GM18868 (cell line): ENCODE results near the gene FNDC8.
"Not testable (repeated sequence)": the region's sequence is repeated elsewhere in the genome, so short reads cannot be mapped to it uniquely, and the experiment has no call there.

Source experiments
- ATAC-seq: cut with Tn5 transposase; IDR thresholded peaks from one replicate; pipeline ENCODE4 v1.9.1; 2021; ENCODE audit warnings: mild to moderate bottlenecking, moderate library complexity; ENCODE audit not compliant: unreplicated experiment

Gene FNDC8

DNA sequence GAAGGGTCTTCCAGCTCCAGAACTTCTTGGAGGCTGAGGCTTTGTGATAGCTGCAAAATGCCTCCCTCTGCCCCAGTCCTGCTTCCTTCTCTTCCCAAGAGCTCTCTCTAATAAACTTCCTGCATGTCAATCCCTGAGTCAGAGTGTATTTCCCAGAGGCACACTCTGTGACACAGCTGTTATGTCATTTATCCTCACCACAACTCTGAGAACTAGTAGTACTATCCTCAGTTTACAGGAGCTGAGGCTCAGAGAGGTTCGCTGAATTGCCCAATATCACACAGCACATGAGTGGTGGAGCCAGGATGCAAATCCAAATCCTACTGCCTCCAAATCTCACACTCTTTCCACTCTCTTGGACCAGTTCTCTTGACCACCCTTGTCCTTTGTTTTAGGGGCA lies 46.3 kb downstream of the FNDC8 start:
- ATAC-seq, result no peak

DNA sequence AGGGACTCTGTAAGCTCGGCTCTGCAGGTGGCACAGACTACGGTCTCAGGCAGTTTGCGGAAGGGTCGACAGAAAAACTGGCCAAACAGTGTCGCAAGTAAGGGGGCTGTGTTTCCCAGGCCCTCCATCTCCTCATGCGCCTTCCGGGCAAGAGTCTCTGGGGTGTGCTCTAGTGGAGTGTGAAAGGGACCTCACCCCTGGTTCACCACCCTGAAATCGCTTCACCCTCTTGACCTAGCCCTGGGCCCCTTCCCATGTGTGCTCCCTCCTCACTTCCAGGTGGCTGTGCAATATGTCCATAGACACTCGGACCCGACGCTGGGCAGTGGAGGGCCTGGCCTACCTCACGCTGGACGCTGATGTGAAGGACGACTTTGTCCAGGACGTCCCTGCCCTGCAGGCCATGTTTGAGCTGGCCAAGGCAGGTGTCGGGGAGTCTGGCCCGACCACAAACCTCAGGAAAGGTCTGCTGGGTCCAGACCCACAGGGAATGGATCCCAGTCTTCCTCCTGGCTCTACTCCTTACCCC lies 48.5 kb downstream of the FNDC8 start:
- ATAC-seq, result no peak

DNA sequence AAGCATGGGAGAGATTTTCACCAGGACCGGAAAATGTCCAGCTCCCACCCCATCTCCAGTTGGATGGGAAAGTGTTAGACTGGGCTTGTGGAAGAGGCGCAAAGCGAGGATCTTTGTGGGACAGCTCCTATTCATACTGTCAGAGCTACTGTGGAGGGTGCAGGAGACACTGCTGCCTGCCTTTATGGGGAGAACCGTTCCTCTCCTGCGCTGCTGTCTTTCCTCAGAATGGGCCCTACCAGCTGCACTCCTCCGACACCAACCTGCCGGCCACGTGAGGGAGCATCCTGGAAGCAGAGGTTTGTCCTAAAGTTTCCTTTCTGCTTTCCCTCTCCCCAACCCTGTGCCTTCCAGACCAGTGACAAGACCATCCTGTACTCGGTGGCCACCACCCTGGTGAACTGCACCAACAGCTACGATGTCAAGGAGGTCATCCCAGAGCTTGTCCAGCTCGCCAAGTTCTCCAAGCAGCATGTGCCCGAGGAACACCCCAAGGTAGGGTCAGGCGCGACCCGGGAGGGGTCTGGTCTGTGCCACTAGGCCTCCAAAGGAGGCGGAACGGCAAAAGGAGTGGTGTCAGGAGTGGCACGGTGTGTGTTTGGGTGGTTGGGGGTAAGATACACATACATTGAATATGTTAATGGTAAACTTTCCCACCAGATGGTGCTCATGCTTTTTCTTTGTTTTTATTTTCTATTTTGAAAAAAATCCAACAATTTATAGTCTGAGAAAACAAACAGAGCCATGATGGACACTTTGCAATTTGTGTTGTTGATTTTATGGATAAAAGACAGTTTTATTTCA lies 49.8 kb downstream of the FNDC8 start:
- ATAC-seq, result no peak

DNA sequence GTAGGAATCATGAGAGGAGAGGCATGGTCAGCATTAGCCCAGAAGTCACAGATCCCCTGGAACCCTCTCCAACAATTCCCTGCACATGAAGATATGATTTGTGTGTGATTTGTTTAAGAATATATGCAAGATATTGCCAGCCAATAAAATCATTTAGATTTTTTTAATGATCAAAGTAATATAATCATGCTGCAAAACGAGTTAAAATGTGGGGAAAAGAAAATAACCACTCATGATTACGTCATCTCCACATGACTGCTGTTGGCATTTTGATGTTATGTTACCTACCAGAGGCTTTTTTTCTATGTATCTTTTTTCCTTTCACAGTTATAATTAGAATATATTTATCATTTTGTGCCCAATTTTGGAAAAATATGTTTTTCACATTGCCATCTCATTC lies 50.4 kb downstream of the FNDC8 start:
- no peak for ATAC-seq

DNA sequence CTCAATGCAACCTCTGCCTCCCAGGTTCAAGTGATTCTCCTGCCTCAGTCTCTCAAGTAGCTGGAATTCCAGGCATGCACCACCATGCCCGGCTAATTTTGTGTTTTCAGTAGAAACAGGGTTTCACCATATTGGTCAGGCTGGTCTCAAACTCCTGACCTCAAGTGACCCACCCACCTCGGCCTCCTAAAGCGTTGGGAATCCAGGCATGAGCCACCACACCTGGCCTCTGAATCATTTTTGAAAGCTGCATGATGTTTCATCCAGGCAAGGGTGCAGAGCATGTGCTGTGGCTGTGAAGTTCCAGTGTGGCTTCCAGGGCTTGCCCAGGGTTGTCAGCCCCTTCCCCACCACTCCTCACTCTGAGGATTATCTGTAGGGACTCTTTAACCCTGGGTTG lies 50.9 kb downstream of the FNDC8 start:
- not testable (repeated sequence) for ATAC-seq

DNA sequence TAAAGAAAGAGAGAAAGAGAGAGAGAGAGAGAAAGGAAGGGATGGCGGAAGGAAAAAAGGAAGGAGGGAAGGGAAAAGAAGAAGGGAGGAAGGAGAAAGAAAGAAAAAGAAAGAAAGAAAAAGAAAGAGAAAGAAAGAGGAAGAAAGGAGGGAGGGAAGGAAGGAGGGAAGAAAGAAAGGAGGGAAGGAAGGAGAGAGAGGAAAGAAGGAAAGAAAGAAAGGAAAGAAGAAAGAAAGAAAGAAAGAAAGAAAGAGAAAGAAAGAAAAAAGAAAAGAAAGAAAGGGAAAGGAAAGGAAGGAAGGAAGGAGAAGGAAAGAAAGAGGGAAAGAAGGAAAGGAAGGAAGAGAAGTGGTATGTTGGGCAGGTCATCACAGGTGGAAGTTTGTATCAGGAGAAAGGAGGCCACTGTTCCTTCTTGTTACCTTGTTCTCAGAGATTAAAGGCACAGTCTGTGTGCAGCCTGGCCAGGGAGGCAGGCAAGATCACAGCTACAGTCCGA lies 53.5 kb downstream of the FNDC8 start:
- no peak for ATAC-seq

DNA sequence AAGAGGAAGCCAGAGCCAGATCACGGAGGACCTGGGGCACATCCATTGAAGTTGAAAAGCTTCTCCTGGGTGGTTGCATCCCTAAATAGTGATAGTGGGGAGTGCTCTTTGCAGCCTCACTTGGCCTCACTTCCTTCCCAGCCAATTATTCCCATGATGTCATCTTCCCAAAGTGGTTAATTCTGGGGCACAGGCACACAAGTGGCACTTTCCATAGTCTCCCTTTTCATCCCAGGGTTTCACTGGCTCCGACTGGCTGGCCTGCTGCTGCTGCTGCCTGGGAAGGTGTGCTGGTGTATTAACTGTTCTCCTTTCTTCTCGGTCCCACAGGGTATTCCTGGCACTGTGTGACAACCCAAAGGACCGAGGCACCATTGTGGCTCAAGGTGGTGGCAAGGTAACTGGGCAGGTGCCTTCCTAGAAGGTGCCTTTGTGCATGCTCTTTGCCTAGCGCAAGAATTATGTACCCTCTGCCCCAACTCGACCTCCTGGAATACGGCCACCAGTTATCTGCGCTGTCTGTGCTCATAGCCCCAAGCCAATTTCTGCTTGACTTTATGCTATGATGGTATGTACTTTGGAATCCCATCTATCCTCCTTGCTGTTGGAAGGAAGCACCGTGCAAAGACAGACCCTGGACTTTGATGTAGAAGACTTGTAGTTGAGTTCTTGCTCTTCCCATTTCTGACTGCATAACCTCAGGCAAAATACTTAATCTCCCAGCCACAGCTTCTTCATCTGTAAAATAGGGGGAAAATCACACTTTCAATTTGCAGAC lies 54.4 kb downstream of the FNDC8 start:
- ATAC-seq, result no peak

DNA sequence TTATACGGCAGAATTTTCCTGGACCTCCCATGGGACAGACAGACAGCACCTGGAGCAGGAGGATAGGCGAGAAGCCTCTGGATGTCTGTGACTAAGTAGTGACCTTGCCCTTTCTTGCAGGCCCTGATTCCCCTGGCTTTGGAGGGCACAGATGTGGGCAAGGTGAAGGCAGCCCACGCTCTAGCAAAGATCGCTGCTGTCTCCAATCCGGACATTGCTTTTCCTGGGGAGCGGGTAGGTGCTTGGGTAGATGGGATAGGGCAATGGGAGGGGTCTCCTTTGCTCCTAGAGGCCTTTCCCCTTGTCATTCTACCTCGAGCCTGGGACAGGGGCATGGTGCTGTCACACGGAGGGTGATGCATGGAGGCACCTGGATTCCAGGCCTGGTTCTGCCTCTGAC lies 55.5 kb downstream of the FNDC8 start:
- ATAC-seq, result no peak

DNA sequence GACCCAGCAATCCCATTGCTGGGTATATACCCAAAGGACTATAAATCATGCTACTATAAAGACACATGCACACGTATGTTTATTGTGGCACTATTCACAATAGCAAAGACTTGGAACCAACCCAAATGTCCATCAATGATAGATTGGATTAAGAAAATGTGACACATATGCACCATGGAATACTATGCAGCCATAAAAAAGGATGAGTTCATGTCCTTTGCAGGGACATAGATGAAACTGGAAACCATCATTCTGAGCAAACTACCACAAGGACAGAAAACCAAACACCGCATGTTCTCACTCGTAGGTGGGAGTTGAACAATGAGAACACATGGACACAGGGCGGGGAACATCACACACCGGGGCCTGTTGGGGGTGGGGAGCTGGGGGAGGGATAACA lies 58.0 kb downstream of the FNDC8 start:
- not testable (repeated sequence) for ATAC-seq
